Stomach (tissue), 19 donors: ENCODE results near the gene SELENOO. TPM values are rescaled to one million over a fixed set of nuclear protein-coding genes. Genes with fewer than 3 reads are reported as not detected.

Experiments
- DNase-seq, 2 donors: peaks; one replicate each; pipeline versions ENCODE4 v3.0.0 to v3.0.0-alpha.2; 2013 to 2019
- H3K27ac ChIP-seq, 5 donors: fragments of 200-600 bp in 4 of 5; sonication (generic) in 4 of 5; one replicate each; pipeline ENCODE4 v1.5.1; 2013 to 2019; ENCODE audit warnings: mild to moderate bottlenecking in 1 of 5, moderate library complexity in 1 of 5
- H3K27me3 ChIP-seq, 3 donors: fragments of 200-600 bp; sonication (generic); one replicate each; pipeline ENCODE4 v1.5.1; 2017 to 2019; ENCODE audit warnings: mixed run types in 1 of 3
- H3K36me3 ChIP-seq, 4 donors: fragments of 200-600 bp; sonication (generic); 1 replicate in 3 of 4; 2 replicates in 1 of 4; pipeline ENCODE4 v1.5.1; 2016 to 2019
- H3K4me1 ChIP-seq, 4 donors: fragments of 200-600 bp; sonication (generic); one replicate each; pipeline ENCODE4 v1.5.1; 2016 to 2019
- H3K4me3 ChIP-seq, 4 donors: fragments of 200-600 bp; sonication (generic) in 3 of 4; one replicate each; pipeline ENCODE4 v1.5.1; 2016 to 2019; ENCODE audit warnings: mild to moderate bottlenecking in 1 of 4
- H3K9me3 ChIP-seq, 4 donors: fragments of 200-600 bp; sonication (generic); one replicate each; pipeline ENCODE4 v1.5.1; 2016 to 2019
- CTCF ChIP-seq, 7 experiments: fragments of 450-650 bp in 4 of 7; fragments of 200-600 bp in 3 of 7; sonication (generic) in 3 of 7; IDR thresholded peaks; one replicate each; pipeline ENCODE4 v1.5.1; 2016 to 2019; ENCODE audit warnings: antibody characterized with exemption in 7 of 7, control low read depth in 2 of 7, mild to moderate bottlenecking in 1 of 7
- EP300 ChIP-seq: sonication (generic); formaldehyde crosslinking; IDR thresholded peaks from one replicate; pipeline ENCODE4 v1.6.1; 2017; ENCODE audit warnings: antibody characterized with exemption
- POLR2A ChIP-seq, 4 donors: fragments of 450-650 bp; IDR thresholded peaks; one replicate each; pipeline ENCODE4 v1.6.1; 2016; ENCODE audit warnings: antibody characterized with exemption in 4 of 4, control low read depth in 2 of 4, mild to moderate bottlenecking in 1 of 4, moderate library complexity in 1 of 4
- POLR2AphosphoS5 ChIP-seq, 3 donors: sonication (generic); formaldehyde crosslinking; IDR thresholded peaks; one replicate each; pipeline ENCODE4 v1.6.1; 2016; ENCODE audit warnings: antibody characterized with exemption in 3 of 3
- WGBS, 5 donors: extraction: QIAGEN DNeasy Blood & Tissue Kit in 3 of 5; methylation state at CpG; one replicate each; pipeline versions ENCODE4 v1.1.5 to v1.1.7; 2013 to 2018; 5-methylcytosine and 5-hydroxymethylcytosine counted together
- intact Hi-C: fragments of 100-400 bp; cut with DNase I; formaldehyde crosslinking; loops from one replicate; pipeline ENCODE4 v1.15.1; 2023; ENCODE audit warnings: low total_unique reads
- long read RNA-seq, 10 donors: transcript quantifications; one replicate each; lab custom pipeline, GENCODE V29; 2026
- polyA plus RNA-seq, 3 donors: library from polyadenylated mRNA; stranded (reverse); fragments of 200-250 nt; gene quantifications; one replicate each; pipeline ENCODE4 v1.2.3, GENCODE V29; 2013
- total RNA-seq, 5 donors: library from RNA; depleted of rRNA; stranded (reverse); fragments of >200 nt; gene quantifications; one replicate each; pipeline versions ENCODE4 v1.1.0 to v1.2.3, GENCODE V29; 2014 to 2016
- donor health status: healthy with polysubstance abuse.
- donor health status: Bipolar disorder and iron deficiency.
- donor health status: healthy.

SELENOO gene
- 100 to 1,000 TPM in 1 of 5 donors, 10 to 100 TPM in 4; 10.1 to 185 (median 57.2) TPM for total RNA-seq
- 10 to 100 TPM; 30.9 to 37.5 (median 33.1) TPM for polyA plus RNA-seq
- long read RNA-seq, donor 1, partial matches to known transcripts = 13 of 14 reads
- long read RNA-seq, donor 1, other reads (novel, unspliced or antisense) = 0 of 14 reads
- long read RNA-seq, donor 2, partial matches to known transcripts = 0 of 1 reads
- long read RNA-seq, donor 2, other reads (novel, unspliced or antisense) = 0 of 1 reads
- long read RNA-seq, donor 3, partial matches to known transcripts = 7 of 7 reads
- long read RNA-seq, donor 3, other reads (novel, unspliced or antisense) = 0 of 7 reads
- long read RNA-seq, donor 4 = 0 reads
- long read RNA-seq, donor 5, partial matches to known transcripts = 0 of 3 reads
- long read RNA-seq, donor 5, other reads (novel, unspliced or antisense) = 0 of 3 reads
- long read RNA-seq, donor 6, transcript SELENOO-201 (9 exons, 2,315 nt) = major isoform, 6 of 86 reads
- long read RNA-seq, donor 6, partial matches to known transcripts = 75 of 86 reads
- long read RNA-seq, donor 6, other reads (novel, unspliced or antisense) = 5 of 86 reads
- long read RNA-seq, donor 7, partial matches to known transcripts = 0 of 2 reads
- long read RNA-seq, donor 7, other reads (novel, unspliced or antisense) = 0 of 2 reads
- long read RNA-seq, donor 8, partial matches to known transcripts = 8 of 12 reads
- long read RNA-seq, donor 8, other reads (novel, unspliced or antisense) = 0 of 12 reads
- long read RNA-seq, donor 9, partial matches to known transcripts = 7 of 7 reads
- long read RNA-seq, donor 9, other reads (novel, unspliced or antisense) = 0 of 7 reads
- long read RNA-seq, donor 10, partial matches to known transcripts = 0 of 1 reads
- long read RNA-seq, donor 10, other reads (novel, unspliced or antisense) = 0 of 1 reads

GRCh38 chr22:50200461-50201190, at the start of gene SELENOO:
TSS of gene SELENOO (plus strand) at chr22:50201011. CDS start at chr22:50201037, 26 bp downstream.
- H3K9me3 ChIP-seq = no peaks in the 10 kb centered on the region
- H3K27me3 ChIP-seq = no peaks in the 10 kb centered on the region
- intact Hi-C loops = no loop called here
- DNase-seq = peak; percentile 93 to 98
- peak within 1 kb of the TSS; percentile 86 to 94 (median 90) for H3K4me3 ChIP-seq
- peak within 1 kb of the TSS; percentile 81 to 95 (median 90) for H3K27ac ChIP-seq
- WGBS, 5 donors = 0 to 1% (median 0%) methylated on average over 1 to 97 of the region's 105 CpGs
- peaks cover 13 to 58% (median 47%) of the 10 kb centered on the region in 4 donors for H3K36me3 ChIP-seq
- no peak for TF ChIP-seq EP300
- TF ChIP-seq CTCF (IDR thresholded peaks at IDR 0.05) = no peak
- peak; percentile 36 to 92 (median 85) for TF ChIP-seq POLR2AphosphoS5 (IDR thresholded peaks at IDR 0.05)
- H3K4me1 ChIP-seq = peaks cover 17 to 54% (median 35%) of the 10 kb centered on the region in 4 donors

- DNase-seq = no peak
- 75 to 85% (median 84%) methylated on average over 27 to 33 of the region's 33 CpGs for WGBS, 5 donors
- no peak overlapping the region for H3K27ac ChIP-seq
- intact Hi-C loops = loop anchor here (5.0 kb wide), 1 partner anchor 60 kb away; no protein-coding TSS in a partner anchor
- no peak overlapping the region for H3K4me3 ChIP-seq
- no peaks in the 10 kb centered on the region for H3K36me3 ChIP-seq
- H3K9me3 ChIP-seq = no peaks in the 10 kb centered on the region
- TF ChIP-seq CTCF (IDR thresholded peaks at IDR 0.05) = no peak
- TF ChIP-seq EP300 = no peak
- no peak for TF ChIP-seq POLR2AphosphoS5 (IDR thresholded peaks at IDR 0.05)
- no peak for TF ChIP-seq POLR2A (IDR thresholded peaks at IDR 0.05)
- H3K27me3 ChIP-seq = no peaks in the 10 kb centered on the region
- peaks cover 0 to 4% (median under 1%) of the 10 kb centered on the region in 4 donors for H3K4me1 ChIP-seq
These were observed 49.0 kb upstream of the SELENOO start for GRCh38 chr22:50151571-50152537.

- Histone ChIP-seq H3K27me3 (peaks cover 0 to 4% (median 0%) of the 10 kb centered on the region in 3 donors), H3K36me3 (no peaks in the 10 kb centered on the region), H3K27ac (no peak overlapping the region), H3K4me1 (peaks cover 0 to 2% (median 0%) of the 10 kb centered on the region in 4 donors), H3K4me3 (no peak overlapping the region), H3K9me3 (no peaks in the 10 kb centered on the region)
- WGBS, 5 donors = 80 to 86% (median 83%) methylated on average over 16 to 25 of the region's 25 CpGs
- TF ChIP-seq CTCF (IDR thresholded peaks at IDR 0.05) (no peak), POLR2AphosphoS5 (IDR thresholded peaks at IDR 0.05) (no peak)
- intact Hi-C loops = loop anchor here (5.0 kb wide), 1 partner anchor 59 kb away; no protein-coding TSS in a partner anchor
- no peak for DNase-seq
These were observed 47.6 kb upstream of the SELENOO start for GRCh38 chr22:50153056-50153755.
